IPS-15b (cell line): ENCODE measurements around the gene EMC10.
"Not testable (repeated sequence)": the region's sequence is repeated elsewhere in the genome, so short reads cannot be mapped to it uniquely, and the experiment has no call there.

Experiments used
- H3K27me3 ChIP-seq: one replicate; pipeline ENCODE4 v1.6.1; 2013; ENCODE audit warnings: low read length; ENCODE audit not compliant: control insufficient read depth, insufficient read depth
- H3K36me3 ChIP-seq: one replicate; pipeline ENCODE4 v1.6.1; 2013; ENCODE audit warnings: low read length; ENCODE audit not compliant: control insufficient read depth, insufficient read depth
- H3K4me1 ChIP-seq: one replicate; pipeline ENCODE4 v1.6.1; 2013; ENCODE audit warnings: mild to moderate bottlenecking, low read length; ENCODE audit not compliant: control insufficient read depth, insufficient read depth
- H3K4me3 ChIP-seq: one replicate; pipeline ENCODE4 v1.5.1; 2013; ENCODE audit warnings: low read depth, low read length
- H3K9ac ChIP-seq: one replicate; pipeline ENCODE4 v1.6.1; 2013; ENCODE audit warnings: low read depth, mild to moderate bottlenecking, low read length
- H3K9me3 ChIP-seq: one replicate; pipeline ENCODE4 v1.6.1; 2013; ENCODE audit warnings: mild to moderate bottlenecking, low read length; ENCODE audit not compliant: control insufficient read depth, insufficient read depth

Gene EMC10

DNA sequence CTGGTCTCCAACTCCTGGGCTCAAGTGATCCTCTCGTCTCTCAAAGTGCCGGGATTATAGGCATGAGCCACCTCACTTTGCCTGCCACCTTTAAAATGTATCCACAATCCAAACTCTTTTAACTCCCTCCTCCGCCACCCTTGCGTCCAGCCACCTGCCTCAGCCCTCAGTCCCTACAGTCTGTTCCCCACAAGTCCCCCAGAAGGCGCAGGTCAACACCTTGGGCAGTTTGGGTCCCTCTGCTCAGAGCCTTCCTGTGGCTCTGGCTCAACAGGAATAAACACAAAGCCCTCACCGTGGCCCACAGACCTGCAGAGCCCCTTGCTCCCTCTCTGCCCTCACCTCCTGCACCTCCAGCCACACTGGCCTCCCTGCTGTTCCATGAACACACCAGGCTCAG lies 7.5 kb upstream of the EMC10 start:
- Histone ChIP-seq H3K4me3 (no peak overlapping the region), H3K27me3 (no peaks in the 10 kb centered on the region), H3K4me1 (no peaks in the 10 kb centered on the region), H3K36me3 (no peaks in the 10 kb centered on the region), H3K9me3 (no peaks in the 10 kb centered on the region), H3K9ac (no peak overlapping the region)

- not testable (repeated sequence) for H3K27me3 ChIP-seq, H3K4me3 ChIP-seq, H3K36me3 ChIP-seq, H3K9ac ChIP-seq, H3K9me3 ChIP-seq, H3K4me1 ChIP-seq
Observed at GRCh38 chr19:50473336-50473735, 3.0 kb upstream of the EMC10 start.

DNA sequence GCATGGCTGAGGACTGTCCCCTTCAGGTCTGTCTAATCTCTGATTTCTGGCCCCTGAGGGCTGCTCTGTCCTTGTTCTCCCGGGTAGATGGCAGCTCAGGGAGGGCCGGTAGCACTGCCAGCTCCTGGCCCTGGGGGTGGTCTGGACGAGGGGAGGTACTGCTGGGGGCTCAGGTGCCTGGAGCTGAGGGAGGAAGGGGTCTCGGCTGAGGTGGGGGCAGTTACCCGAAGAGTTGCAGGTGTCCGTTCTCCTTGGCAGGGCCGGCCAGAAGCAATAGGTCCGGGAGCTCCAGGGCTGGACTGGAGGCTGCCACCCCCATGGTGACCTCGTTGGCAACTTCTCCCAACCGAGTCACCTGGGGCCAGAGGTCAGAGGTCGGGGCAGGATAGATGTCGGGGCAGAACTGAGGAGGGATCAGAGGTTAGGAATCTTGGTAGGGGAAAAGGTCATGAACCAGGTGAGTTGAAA lies 1.2 kb upstream of the EMC10 start:
- H3K9me3 ChIP-seq, result peaks cover 5% of the 10 kb centered on the region
- H3K36me3 ChIP-seq, result peaks cover 20% of the 10 kb centered on the region
- no peaks in the 10 kb centered on the region for H3K4me1 ChIP-seq
- H3K9ac ChIP-seq, result no peak overlapping the region
- no peak overlapping the region for H3K4me3 ChIP-seq
- H3K27me3 ChIP-seq, result no peaks in the 10 kb centered on the region

DNA sequence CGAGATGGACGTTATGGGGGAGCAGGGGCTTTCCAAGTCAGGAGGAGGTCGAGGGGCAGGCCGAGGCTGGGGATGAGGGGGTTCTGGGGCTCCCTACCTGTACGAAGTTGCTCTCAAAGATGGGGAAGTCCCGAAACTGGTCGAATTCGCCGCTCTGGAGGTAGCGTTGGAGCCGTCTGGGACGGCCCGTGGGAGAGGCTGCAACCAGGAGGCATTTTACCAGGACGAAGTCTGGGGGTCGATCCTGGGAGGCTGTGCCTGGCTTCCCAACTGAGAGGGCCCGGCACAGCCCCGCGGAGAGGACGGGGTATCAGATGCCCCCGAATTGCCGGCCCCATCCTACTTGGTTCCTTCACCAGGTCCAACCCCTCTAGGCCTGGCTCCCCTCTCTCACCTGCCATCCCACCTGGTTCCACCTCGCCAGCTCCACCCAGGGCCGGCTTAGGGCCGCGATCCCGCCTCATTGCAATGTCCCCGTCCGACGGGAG lies 527 bp upstream of the EMC10 start:
- Histone ChIP-seq H3K9me3 (peaks cover 5% of the 10 kb centered on the region), H3K9ac (peak overlapping the region; percentile 47), H3K36me3 (peaks cover 26% of the 10 kb centered on the region), H3K4me1 (no peaks in the 10 kb centered on the region), H3K4me3 (peak overlapping the region; percentile 49), H3K27me3 (no peaks in the 10 kb centered on the region)

GRCh38 chr19:50476907-50477238 lies 566 bp downstream of the EMC10 start:
- H3K9ac ChIP-seq, result no peak overlapping the region
- no peaks in the 10 kb centered on the region for H3K4me1 ChIP-seq
- H3K4me3 ChIP-seq, result peak overlapping the region; percentile 98
- peaks cover 31% of the 10 kb centered on the region for H3K36me3 ChIP-seq
- H3K27me3 ChIP-seq, result no peaks in the 10 kb centered on the region
- peaks cover 5% of the 10 kb centered on the region for H3K9me3 ChIP-seq

GRCh38 chr19:50477751-50478515 lies 1.6 kb downstream of the EMC10 start:
- Histone ChIP-seq H3K36me3 (peaks cover 38% of the 10 kb centered on the region), H3K4me1 (no peaks in the 10 kb centered on the region), H3K9ac (no peak overlapping the region), H3K9me3 (peaks cover 5% of the 10 kb centered on the region), H3K4me3 (peak overlapping the region; percentile 98), H3K27me3 (no peaks in the 10 kb centered on the region)

GRCh38 chr19:50478901-50479715 lies 2.8 kb downstream of the EMC10 start:
- Histone ChIP-seq H3K4me1 (no peaks in the 10 kb centered on the region), H3K27me3 (no peaks in the 10 kb centered on the region), H3K4me3 (no peak overlapping the region), H3K36me3 (peaks cover 38% of the 10 kb centered on the region), H3K9me3 (peaks cover 5% of the 10 kb centered on the region), H3K9ac (no peak overlapping the region)

DNA sequence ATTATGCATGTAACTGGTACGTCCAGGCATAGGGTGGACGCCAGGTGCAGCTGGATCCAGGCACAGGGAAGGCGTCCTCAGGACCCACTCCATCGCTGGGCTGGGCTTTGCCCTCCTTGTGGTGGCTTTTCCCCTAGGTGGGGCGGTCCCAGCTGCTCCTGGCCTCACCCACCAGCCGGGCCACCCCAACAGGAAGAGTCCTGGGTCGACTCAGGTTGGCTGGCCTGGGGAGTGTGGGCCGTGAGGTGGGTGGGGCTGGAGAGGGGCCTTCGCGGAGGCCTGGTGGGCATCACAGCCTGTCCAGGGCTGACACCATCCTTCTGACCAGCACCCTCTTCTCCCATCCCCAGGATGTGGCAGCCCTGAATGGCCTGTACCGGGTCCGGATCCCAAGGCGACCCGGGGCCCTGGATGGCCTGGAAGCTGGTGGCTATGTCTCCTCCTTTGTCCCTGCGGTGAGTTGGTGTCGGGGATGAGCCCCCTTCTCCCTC lies 3.5 kb downstream of the EMC10 start:
- Histone ChIP-seq H3K4me1 (no peaks in the 10 kb centered on the region), H3K9ac (no peak overlapping the region), H3K9me3 (peaks cover 5% of the 10 kb centered on the region), H3K27me3 (no peaks in the 10 kb centered on the region), H3K4me3 (no peak overlapping the region), H3K36me3 (peaks cover 38% of the 10 kb centered on the region)

DNA sequence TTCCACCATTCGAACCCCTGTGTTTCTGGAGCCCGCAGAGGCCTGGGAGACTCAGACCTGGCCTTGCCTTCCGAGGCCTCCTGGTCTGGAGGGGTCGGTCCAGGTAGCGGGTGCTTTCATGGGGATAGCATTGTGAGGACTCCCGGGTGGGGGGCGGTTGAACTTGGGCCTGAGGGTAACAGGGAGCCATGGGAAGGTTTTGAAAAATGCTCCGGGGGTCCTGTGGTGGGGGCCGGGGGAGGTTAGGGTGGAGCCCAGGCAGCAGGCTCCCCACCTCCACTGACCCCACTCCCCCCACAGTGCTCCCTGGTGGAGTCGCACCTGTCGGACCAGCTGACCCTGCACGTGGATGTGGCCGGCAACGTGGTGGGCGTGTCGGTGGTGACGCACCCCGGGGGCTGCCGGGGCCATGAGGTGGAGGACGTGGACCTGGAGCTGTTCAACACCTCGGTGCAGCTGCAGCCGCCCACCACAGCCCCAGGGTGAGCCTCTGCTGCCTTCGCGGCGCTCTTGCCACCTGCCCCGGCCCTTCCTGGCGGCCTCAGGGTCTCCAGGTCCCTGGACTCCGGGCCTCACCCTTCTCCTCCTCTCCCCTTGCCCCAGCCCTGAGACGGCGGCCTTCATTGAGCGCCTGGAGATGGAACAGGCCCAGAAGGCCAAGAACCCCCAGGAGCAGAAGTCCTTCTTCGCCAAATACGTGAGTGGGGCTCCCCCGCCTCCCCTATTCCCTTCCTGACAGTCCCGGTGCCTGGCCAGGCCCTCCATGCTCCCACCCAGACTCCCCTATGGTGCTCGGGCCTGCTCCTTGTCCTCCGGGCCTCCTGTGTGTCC lies 4.2 kb downstream of the EMC10 start:
- Histone ChIP-seq H3K4me3 (no peak overlapping the region), H3K4me1 (no peaks in the 10 kb centered on the region), H3K27me3 (no peaks in the 10 kb centered on the region), H3K9ac (no peak overlapping the region), H3K9me3 (peaks cover 5% of the 10 kb centered on the region), H3K36me3 (peaks cover 38% of the 10 kb centered on the region)

DNA sequence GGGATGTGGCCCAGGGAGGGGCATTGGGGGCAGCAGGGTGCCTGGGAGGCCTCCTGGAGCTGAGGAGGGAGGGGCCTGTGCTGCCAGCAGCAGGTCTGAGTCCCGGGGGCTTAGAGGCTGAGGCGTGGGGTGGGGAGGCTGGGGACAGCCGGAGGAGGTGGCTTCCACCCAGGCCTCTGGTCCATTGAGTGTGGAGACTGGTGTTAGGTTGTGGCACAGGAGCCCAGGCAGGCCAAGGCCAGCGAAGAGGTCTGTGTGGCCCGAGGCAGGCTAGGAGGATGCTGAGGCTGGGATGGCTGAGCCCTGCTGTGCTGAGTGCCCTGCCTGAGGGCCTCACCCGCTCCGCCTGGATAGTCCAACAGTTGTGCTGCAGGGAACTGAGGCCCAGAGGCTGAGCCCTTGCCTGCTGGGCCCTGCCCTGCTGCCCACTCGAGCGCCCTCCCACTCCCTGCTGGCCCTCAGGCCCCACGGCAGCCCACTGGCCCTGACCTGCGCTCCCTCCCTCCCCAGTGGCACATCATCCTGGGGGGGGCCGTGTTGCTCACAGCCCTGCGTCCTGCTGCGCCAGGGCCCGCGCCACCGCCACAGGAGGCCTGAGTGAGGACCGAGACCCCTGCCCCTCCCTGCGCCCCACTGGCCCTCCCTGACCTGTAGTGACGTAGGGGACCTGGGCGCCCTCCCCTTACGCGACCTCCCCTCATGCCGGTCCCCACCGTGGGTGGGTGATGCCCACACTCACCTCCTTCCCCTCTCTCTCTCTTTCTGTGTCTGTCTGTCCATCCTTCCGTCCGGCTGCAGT lies 5.2 kb downstream of the EMC10 start:
- H3K4me1 ChIP-seq, result no peaks in the 10 kb centered on the region
- peaks cover 40% of the 10 kb centered on the region for H3K36me3 ChIP-seq

More for the DNA sequence above, 5.2 kb downstream of the EMC10 start:
- peaks cover 3% of the 10 kb centered on the region for H3K27me3 ChIP-seq
- no peak overlapping the region for H3K4me3 ChIP-seq
- peaks cover 14% of the 10 kb centered on the region for H3K9me3 ChIP-seq
- H3K9ac ChIP-seq, result no peak overlapping the region
